Hindlimb muscle (tissue), 1 donor: ENCODE results near the gene TTC34. TPM values are rescaled to one million over a fixed set of nuclear protein-coding genes. Genes with fewer than 3 reads are reported as not detected.

Experiments
- DNase-seq: peaks from one replicate; pipeline ENCODE4 v3.0.0-alpha.2; 2013
- polyA plus RNA-seq: library from polyadenylated mRNA; unstranded; fragments of 120-200 nt; gene quantifications from one replicate; pipeline ENCODE4 v1.2.1, GENCODE V29; 2013; ENCODE audit not compliant: insufficient read length

Gene TTC34
- polyA plus RNA-seq, 1 donor = 0.31 TPM

DNA sequence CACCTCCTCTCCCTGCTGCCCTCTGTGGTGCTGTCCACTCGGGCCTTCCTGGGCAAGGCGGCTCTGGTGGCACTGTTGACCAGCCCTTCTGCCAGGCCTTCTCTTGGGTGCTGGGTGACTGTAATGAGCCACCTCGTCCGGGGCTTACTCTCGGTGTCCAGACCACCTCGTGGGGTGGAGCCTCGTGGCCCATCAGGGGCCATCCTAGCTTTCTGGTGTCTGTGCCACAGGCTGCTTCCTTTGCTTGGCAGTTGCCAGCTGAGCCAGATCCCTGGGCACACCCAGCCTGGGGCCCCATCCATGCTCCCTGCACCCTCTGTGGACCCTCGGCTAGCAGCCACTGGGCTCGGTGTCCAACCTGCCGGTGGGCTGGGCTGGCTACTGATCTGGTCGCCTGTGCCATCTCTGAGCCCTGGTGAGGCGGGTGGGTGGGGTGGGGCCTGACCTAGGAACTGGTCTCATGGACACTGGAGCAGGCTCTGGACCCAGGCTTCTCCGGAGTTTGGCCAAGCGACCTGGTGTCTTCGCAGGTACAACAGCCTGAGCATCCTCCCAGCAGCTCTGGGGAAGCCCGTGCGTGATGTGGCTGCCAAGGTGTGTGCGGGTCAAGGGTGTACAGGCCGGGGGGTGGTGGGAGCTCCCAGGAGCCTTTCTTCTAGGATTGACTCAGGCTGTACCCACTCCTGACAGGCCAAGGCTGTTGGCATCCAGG, 213.5 kb downstream of the TTC34 start:
- DNase-seq = no peak

DNA sequence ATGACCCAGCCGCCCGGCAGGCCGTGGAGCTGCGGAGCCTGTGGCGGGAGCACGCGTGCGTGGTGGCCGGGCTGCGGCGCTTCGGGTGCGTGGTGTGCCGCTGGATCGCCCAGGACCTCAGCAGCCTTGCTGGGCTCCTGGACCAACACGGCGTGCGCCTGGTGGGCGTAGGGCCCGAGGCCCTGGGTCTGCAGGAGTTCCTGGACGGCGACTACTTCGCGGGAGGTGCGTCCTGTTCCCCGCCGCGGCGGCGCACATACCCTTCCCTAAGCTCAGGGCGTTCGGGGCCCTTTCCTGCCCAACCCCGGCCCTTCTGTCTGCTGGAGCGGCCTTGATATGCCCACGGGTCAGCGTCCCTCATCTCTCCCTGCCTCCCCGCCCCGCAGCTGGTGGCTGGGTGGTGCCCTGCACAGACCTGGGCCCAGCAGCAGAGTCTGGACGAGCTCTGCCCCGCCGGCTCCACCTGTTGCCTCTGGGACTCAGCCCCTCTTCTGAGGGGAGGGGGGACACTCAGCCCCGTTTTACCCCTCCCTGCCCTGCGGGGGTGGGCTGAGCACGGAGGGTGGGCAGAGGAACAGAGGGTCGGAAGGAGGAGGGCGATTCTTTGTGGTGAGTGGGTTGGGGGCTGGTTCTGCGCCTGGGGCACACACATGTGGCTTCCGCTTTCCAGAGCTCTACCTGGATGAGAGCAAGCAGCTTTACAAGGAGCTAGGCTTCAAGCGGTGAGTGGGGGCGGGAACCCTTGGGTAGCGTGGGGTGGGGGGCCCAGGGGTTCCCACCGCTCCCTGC, 214.2 kb downstream of the TTC34 start:
- DNase-seq = peak; percentile 43

- DNase-seq = peak; percentile 99
Observed at GRCh38 chr1:2586154-2587070, 215.1 kb downstream of the TTC34 start, which contains the start of gene PRXL2B. TSS of gene PRXL2B (plus strand) at chr1:2586777. CDS start at chr1:2586886, 109 bp downstream.

Other genes with a start within 250 kb of the TTC34 start
- 15.8 TPM for gene TNFRSF14, start 245.3 kb downstream of the TTC34 start, polyA plus RNA-seq
- gene PRXL2B, start 214.9 kb downstream of the TTC34 start, polyA plus RNA-seq = 23.2 TPM
- 0.59 TPM for gene MMEL1, start 168.7 kb downstream of the TTC34 start, polyA plus RNA-seq
- not detected for gene ACTRT2, start 219.8 kb upstream of the TTC34 start, polyA plus RNA-seq